Caco-2 (cell line): Measurements from ENCODE around the gene NUDCD2. TPM values are rescaled to one million over a fixed set of nuclear protein-coding genes. Genes with fewer than 3 reads are reported as not detected.

Source experiments
- BruUV-seq: library from RNA; stranded (reverse); fragments of 400-500 nt; replicated peaks from 2 replicates; lab custom pipeline; 2021; lab: Mats Ljungman, UMichigan
- CTCF ChIA-PET: fragments of 300-600 bp; sonication (Branson Sonifier 250); formaldehyde crosslinking; loops from one replicate; lab custom pipeline; 2022; ENCODE audit warnings: antibody characterized with exemption; lab: Charles Lee
- POLR2A ChIA-PET: fragments of 300-600 bp; sonication (Branson Sonifier 250); formaldehyde crosslinking; loops from one replicate; lab custom pipeline; 2022; ENCODE audit warnings: antibody characterized with exemption; lab: Charles Lee
- DNase-seq, 2 experiments: peaks; one replicate each; pipeline versions ENCODE4 v3.0.0 to v3.0.0-alpha.2; 2020 to 2022
- H3K27me3 ChIP-seq: replicated peaks from 2 replicates; pipeline ENCODE4 v1.6.0; 2011; ENCODE audit warnings: low read length; ENCODE audit not compliant: control insufficient read depth, insufficient read depth
- H3K36me3 ChIP-seq: 2 replicates; pipeline ENCODE4 v1.5.1; 2011; ENCODE audit warnings: low read length; ENCODE audit not compliant: control insufficient read depth, insufficient read depth
- H3K4me1 ChIP-seq: fragments of 250-450 bp; sonication (Bioruptor Pico); 2 replicates; pipeline ENCODE4 v1.5.1; 2020; ENCODE audit warnings: mild to moderate bottlenecking
- H3K4me3 ChIP-seq: 2 replicates; pipeline ENCODE4 v1.5.1; 2011; ENCODE audit warnings: low read depth, mild to moderate bottlenecking, control low read depth, low read length
- H3K9me3 ChIP-seq: fragments of 250-450 bp; sonication (Bioruptor Pico); 2 replicates; pipeline ENCODE4 v1.5.1; 2020; ENCODE audit warnings: mild to moderate bottlenecking, moderate library complexity
- H3K27ac Mint-ChIP-seq: one replicate; pipeline ENCODE4 v1.8.0; 2022; ENCODE audit warnings: mixed read lengths; ENCODE audit not compliant: unreplicated experiment
- H3K27me3 Mint-ChIP-seq: one replicate; pipeline ENCODE4 v1.8.0; 2022; ENCODE audit warnings: mixed read lengths; ENCODE audit not compliant: insufficient read depth, unreplicated experiment
- H3K36me3 Mint-ChIP-seq: one replicate; pipeline ENCODE4 v1.8.0; 2022; ENCODE audit warnings: mild to moderate bottlenecking, mixed read lengths; ENCODE audit not compliant: insufficient read depth, unreplicated experiment
- H3K4me1 Mint-ChIP-seq: one replicate; pipeline ENCODE4 v1.8.0; 2022; ENCODE audit warnings: low read depth, mixed read lengths; ENCODE audit not compliant: unreplicated experiment
- H3K4me3 Mint-ChIP-seq: one replicate; pipeline ENCODE4 v1.8.0; 2022; ENCODE audit warnings: mild to moderate bottlenecking, moderate library complexity, mixed read lengths; ENCODE audit not compliant: unreplicated experiment
- H3K9me3 Mint-ChIP-seq: one replicate; pipeline ENCODE4 v1.8.0; 2022; ENCODE audit warnings: mixed read lengths; ENCODE audit not compliant: unreplicated experiment
- CTCF ChIP-seq, 2 experiments: fragments of 200-600 bp in 1 of 2; IDR thresholded peaks; 1 replicate in 1 of 2; 2 replicates in 1 of 2; pipeline versions ENCODE4 v1.5.1 to v1.8.0; 2011 to 2022; ENCODE audit warnings: antibody characterized with exemption in 1 of 2, control low read depth in 1 of 2, inconsistent platforms in 1 of 2, low read depth in 1 of 2, low read length in 1 of 2, mild to moderate bottlenecking in 1 of 2, moderate library complexity in 1 of 2; ENCODE audit not compliant: insufficient read depth in 1 of 2, severe bottlenecking in 1 of 2, unreplicated experiment in 1 of 2
- intact Hi-C: fragments of 100-400 bp; cut with micrococcal nuclease; formaldehyde crosslinking; loops from one replicate; pipeline ENCODE4 v1.10.0; 2022; ENCODE audit not compliant: unreplicated experiment
- total RNA-seq: library from RNA; stranded (reverse); gene quantifications from 2 replicates; pipeline ENCODE4 v1.2.3, GENCODE V29; 2022

Gene NUDCD2
- total RNA-seq, 1 experiment from 2014 or later = 50.0 TPM

DNA sequence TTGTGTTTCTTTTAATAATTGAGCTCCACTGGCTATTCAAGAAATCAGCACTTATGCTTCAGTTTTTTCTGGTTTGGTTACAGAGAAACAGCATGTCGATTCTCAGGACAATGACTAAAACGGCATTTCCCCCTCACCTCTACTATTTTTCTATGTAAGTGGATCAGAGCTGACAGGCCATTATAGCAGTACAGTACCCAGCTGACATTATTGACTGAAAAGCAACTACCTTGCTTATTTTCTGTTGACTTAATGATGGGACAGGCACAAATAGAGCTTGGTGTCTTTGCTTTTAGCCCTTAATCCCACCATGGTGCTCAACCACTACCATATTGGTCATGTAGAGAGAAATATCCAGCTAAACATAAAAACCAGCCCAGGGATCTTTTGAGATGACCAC lies 57.9 kb downstream of the NUDCD2 start:
- TF ChIP-seq CTCF (IDR thresholded peaks at IDR 0.05; ENCODE audit: insufficient read depth in 1 of 2, low read depth in 1 of 2, low read length in 1 of 2, severe bottlenecking in 1 of 2, unreplicated experiment in 1 of 2) = no peak
- CTCF ChIA-PET = no interaction called here

DNA sequence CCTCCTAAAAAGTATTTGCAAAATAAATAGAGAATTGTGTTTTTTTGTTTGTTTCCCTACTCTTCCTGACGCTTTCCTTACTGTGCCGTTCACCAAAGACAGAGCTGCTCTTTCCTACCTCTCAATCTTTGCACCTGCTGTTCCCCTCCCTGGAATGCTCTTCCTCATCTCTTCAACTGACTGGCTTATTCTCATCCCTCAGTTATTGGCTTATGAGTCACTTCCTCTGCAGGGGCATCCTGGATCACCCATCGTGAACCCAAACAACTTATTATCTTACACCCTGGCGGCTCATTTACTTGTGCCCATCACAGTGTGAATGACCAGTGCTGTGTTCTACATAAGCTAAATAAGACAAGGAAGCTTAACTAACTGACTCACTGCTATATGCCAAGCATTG lies 58.6 kb downstream of the NUDCD2 start:
- POLR2A ChIA-PET = no interaction called here
- H3K9me3 Mint-ChIP-seq = no peaks in the 10 kb centered on the region
- no peaks in the 10 kb centered on the region for H3K4me1 ChIP-seq
- no peak overlapping the region for H3K27ac Mint-ChIP-seq
- no peak overlapping the region for H3K4me3 Mint-ChIP-seq
- BruUV-seq = no TSS peak
- no peaks in the 10 kb centered on the region for H3K36me3 Mint-ChIP-seq
- H3K36me3 ChIP-seq = no peaks in the 10 kb centered on the region
- CTCF ChIA-PET = no interaction called here
- no peak for DNase-seq
- no peak overlapping the region for H3K4me3 ChIP-seq
- H3K9me3 ChIP-seq = no peaks in the 10 kb centered on the region
- no peaks in the 10 kb centered on the region for H3K27me3 Mint-ChIP-seq
- TF ChIP-seq CTCF (IDR thresholded peaks at IDR 0.05; ENCODE audit: insufficient read depth in 1 of 2, low read depth in 1 of 2, low read length in 1 of 2, severe bottlenecking in 1 of 2, unreplicated experiment in 1 of 2) = no peak
- no peaks in the 10 kb centered on the region for H3K4me1 Mint-ChIP-seq
- intact Hi-C loops = no loop called here
- H3K27me3 ChIP-seq = no peaks in the 10 kb centered on the region

More for the DNA sequence above, 57.9 kb downstream of the NUDCD2 start:
- intact Hi-C loops = loop anchor here (2.0 kb wide), 1 partner anchor 17 kb away; no protein-coding TSS in a partner anchor
- Histone ChIP-seq H3K9me3 (no peaks in the 10 kb centered on the region), H3K4me3 (no peak overlapping the region), H3K36me3 (no peaks in the 10 kb centered on the region), H3K27me3 (no peaks in the 10 kb centered on the region), H3K4me1 (no peaks in the 10 kb centered on the region)
- POLR2A ChIA-PET = no interaction called here
- DNase-seq = no peak
- H3K27me3 Mint-ChIP-seq = no peaks in the 10 kb centered on the region
- H3K4me3 Mint-ChIP-seq = no peak overlapping the region
- no peak overlapping the region for H3K27ac Mint-ChIP-seq
- H3K4me1 Mint-ChIP-seq = no peaks in the 10 kb centered on the region
- BruUV-seq = no TSS peak
- no peaks in the 10 kb centered on the region for H3K36me3 Mint-ChIP-seq
- no peaks in the 10 kb centered on the region for H3K9me3 Mint-ChIP-seq

DNA sequence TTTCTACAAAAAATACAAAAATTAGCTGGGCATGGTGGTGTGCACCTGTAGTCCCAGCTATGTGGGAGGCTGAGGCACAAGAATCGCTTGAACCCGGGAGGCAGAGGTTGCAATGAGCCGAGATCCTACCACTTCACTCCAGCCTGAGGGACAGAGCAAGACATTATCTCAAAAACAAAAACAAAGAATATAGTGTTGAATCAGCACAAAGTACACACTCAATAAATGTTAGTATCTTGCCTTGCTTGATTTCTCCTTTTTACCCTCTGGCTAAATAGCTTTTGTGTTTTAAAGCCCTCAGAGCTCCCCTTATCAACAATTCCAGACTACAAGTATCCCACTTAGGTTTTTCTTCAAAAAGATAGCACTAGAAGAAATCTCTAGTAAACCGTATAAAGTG lies 60.0 kb downstream of the NUDCD2 start:
- no peaks in the 10 kb centered on the region for H3K36me3 Mint-ChIP-seq
- Histone ChIP-seq H3K9me3 (no peaks in the 10 kb centered on the region), H3K4me1 (no peaks in the 10 kb centered on the region), H3K27me3 (no peaks in the 10 kb centered on the region), H3K36me3 (no peaks in the 10 kb centered on the region), H3K4me3 (no peak overlapping the region)
- no peaks in the 10 kb centered on the region for H3K4me1 Mint-ChIP-seq
- no peaks in the 10 kb centered on the region for H3K27me3 Mint-ChIP-seq
- intact Hi-C loops = no loop called here
- no peak overlapping the region for H3K27ac Mint-ChIP-seq
- TF ChIP-seq CTCF (IDR thresholded peaks at IDR 0.05; ENCODE audit: insufficient read depth in 1 of 2, low read depth in 1 of 2, low read length in 1 of 2, severe bottlenecking in 1 of 2, unreplicated experiment in 1 of 2) = no peak
- ChIA-PET POLR2A (no interaction called here), CTCF (no interaction called here)
- no TSS peak for BruUV-seq
- H3K4me3 Mint-ChIP-seq = no peak overlapping the region
- no peak for DNase-seq
- H3K9me3 Mint-ChIP-seq = no peaks in the 10 kb centered on the region
